Central memory CD8-positive, alpha-beta T cell (primary cell): ENCODE measurements around the gene PKP4.
"Not testable (repeated sequence)": the region's sequence is repeated elsewhere in the genome, so short reads cannot be mapped to it uniquely, and the experiment has no call there.

Experiments
- ATAC-seq: fragments of 150-1000 bp; cut with Tn5 transposase; replicated peaks from 2 replicates; pipeline ENCODE4 v1.10.0; 2022; ENCODE audit warnings: mild to moderate bottlenecking, moderate FRiP score, moderate number of reproducible peaks; ENCODE audit not compliant: poor library complexity, severe bottlenecking; ENCODE audit errors: extremely low read depth
- DNase-seq, 2 donors: peaks; one replicate each; pipeline ENCODE4 v3.0.0; 2021; ENCODE audit warnings: low spot score in 2 of 2
- H3K27ac Mint-ChIP-seq: one replicate; pipeline ENCODE4 v1.8.0; 2022; ENCODE audit warnings: low read depth, mild to moderate bottlenecking, moderate library complexity, mixed read lengths
- H3K27me3 Mint-ChIP-seq: one replicate; pipeline ENCODE4 v1.8.0; 2022; ENCODE audit warnings: mixed read lengths
- H3K36me3 Mint-ChIP-seq: one replicate; pipeline ENCODE4 v1.8.0; 2022; ENCODE audit warnings: mild to moderate bottlenecking, moderate library complexity, mixed read lengths; ENCODE audit not compliant: insufficient read depth
- H3K4me1 Mint-ChIP-seq: one replicate; pipeline ENCODE4 v1.8.0; 2022; ENCODE audit warnings: mixed read lengths
- H3K4me3 Mint-ChIP-seq: one replicate; pipeline ENCODE4 v1.8.0; 2022; ENCODE audit warnings: mild to moderate bottlenecking, moderate library complexity, mixed read lengths
- H3K9me3 Mint-ChIP-seq: one replicate; pipeline ENCODE4 v1.8.0; 2022; ENCODE audit warnings: mixed read lengths

PKP4 gene

DNA sequence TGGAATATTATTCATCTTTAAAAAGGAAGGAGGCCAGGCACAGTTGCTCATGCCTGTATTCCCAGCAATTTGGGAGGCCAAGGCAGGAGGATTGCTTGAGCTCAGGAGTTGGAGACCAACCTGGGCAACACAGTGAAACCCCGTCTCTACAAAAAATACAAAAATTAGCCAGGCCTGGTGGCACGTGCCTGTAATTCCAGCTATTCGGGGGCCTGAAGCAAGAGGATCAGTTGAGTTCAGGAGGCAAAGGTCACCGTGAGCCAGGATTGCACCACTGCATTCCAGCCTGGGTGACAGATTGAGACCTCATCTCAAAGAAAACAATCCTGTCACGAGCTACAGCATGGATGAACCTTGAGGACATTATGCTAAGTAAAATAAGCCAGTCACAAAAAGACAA lies 239.0 kb downstream of the PKP4 start:
- not testable (repeated sequence) for H3K4me1 Mint-ChIP-seq, H3K4me3 Mint-ChIP-seq, H3K36me3 Mint-ChIP-seq, DNase-seq, H3K27ac Mint-ChIP-seq, H3K9me3 Mint-ChIP-seq, ATAC-seq
- peaks cover 17% of the 10 kb centered on the region for H3K27me3 Mint-ChIP-seq

- H3K27me3 Mint-ChIP-seq = peaks cover 33% of the 10 kb centered on the region
- no peaks in the 10 kb centered on the region for H3K36me3 Mint-ChIP-seq
- no peak overlapping the region for H3K27ac Mint-ChIP-seq
- no peak overlapping the region for H3K4me3 Mint-ChIP-seq
- H3K4me1 Mint-ChIP-seq = no peaks in the 10 kb centered on the region
- ATAC-seq (no peak), DNase-seq (no peak)
- no peaks in the 10 kb centered on the region for H3K9me3 Mint-ChIP-seq
These were observed 242.6 kb downstream of the PKP4 start for GRCh38 chr2:158699323-158699722.

DNA sequence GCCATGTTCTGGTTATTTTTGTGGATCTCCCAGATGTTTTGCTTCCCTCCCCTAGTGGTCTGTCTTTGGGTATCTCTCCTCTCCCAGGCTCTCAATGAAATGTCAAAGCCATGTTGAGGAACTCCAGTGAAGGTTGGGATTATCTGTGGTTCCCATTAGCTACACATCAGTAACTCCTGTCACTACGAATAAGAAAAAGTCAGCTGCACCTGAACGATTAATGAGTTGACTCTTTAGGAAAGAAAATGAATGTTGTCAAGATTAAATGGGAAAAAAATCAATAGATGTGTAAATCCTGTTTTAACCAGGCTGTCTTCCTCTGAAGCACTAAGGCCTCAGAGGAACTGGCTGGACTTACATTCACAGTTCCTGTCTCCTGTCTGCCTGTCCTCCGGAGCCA lies 244.3 kb downstream of the PKP4 start:
- ATAC-seq = no peak
- Mint-ChIP-seq H3K27ac (no peak overlapping the region), H3K9me3 (no peaks in the 10 kb centered on the region), H3K36me3 (no peaks in the 10 kb centered on the region), H3K4me3 (no peak overlapping the region), H3K4me1 (no peaks in the 10 kb centered on the region), H3K27me3 (peaks cover 47% of the 10 kb centered on the region)
- DNase-seq = no peak

- Mint-ChIP-seq H3K27ac (no peak overlapping the region), H3K4me1 (no peaks in the 10 kb centered on the region), H3K27me3 (peaks cover 33% of the 10 kb centered on the region), H3K4me3 (no peak overlapping the region), H3K36me3 (no peaks in the 10 kb centered on the region), H3K9me3 (no peaks in the 10 kb centered on the region)
- ATAC-seq (no peak), DNase-seq (no peak)
These were observed 246.0 kb downstream of the PKP4 start for GRCh38 chr2:158702740-158703139.

DNA sequence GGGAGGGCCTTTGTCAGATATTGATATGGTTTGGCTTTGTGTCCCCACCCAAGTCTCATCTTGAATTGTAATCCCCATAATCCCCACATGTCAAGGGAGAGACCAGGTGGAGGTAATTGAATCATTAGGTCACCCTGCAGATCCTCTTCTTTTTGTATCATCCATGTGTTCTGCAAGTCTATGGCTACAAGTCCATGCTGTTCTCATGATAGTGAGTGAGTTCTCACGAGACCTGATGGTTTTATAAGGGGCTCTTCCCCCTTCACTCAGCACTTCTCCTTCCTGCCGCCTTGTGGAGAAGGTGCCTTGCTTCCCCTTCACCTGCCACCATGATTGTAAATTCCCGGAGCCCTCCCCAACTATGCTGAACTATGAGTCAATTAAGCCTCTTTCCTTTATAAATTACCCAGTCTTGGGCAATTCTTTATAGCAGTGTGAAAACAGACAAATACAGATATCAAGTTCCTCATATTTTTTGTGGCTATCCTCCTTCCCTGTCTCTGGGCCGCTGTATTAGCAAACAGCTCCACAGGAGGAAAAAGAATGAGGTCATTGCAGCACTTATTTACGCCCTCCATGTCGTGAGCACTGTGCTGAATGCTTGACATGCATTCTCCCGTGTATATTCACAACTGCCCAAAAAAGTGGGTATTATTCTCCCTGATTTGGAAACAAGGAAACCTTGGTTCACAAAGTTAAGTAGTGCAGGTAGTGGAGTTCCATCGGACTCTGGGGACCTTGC lies 248.1 kb downstream of the PKP4 start:
- not testable (repeated sequence) for ATAC-seq, H3K36me3 Mint-ChIP-seq, DNase-seq, H3K9me3 Mint-ChIP-seq, H3K4me3 Mint-ChIP-seq, H3K4me1 Mint-ChIP-seq, H3K27ac Mint-ChIP-seq
- H3K27me3 Mint-ChIP-seq = peaks cover 30% of the 10 kb centered on the region

DNA sequence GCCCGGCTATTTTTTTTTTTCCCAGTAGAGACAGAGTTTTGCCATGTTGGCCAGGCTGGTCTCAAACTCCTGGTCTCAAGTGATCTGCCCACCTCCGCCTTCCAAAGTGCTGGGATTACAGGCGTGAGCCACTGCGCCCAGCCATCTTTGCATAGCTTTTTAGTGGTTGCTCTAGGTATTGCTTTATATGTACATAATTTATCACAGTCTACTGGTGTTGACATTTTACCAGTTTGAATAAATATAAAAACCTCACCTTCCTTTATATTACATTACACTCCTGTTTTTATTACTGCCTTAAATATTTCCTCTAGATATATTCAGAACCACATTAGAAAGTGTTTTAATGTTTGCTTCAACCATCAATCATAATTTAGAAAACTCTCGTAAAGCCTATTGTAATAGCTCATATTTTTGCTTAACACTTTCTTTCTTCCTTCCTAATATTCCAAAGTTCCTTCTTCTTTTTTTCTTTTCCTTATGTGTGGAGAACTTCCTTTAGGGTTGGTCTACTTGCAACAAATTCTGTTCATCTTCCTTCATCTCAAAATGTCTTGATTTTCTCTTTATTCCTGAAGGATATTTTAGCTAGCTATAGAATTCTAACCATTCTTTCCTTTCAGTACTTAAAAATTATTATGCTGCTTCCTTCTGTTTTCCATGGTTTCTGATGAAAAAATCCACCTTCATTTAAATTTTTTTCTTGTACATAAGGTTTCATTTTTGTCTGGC lies 256.2 kb downstream of the PKP4 start:
- Mint-ChIP-seq H3K27me3 (peaks cover 44% of the 10 kb centered on the region), H3K27ac (no peak overlapping the region), H3K4me1 (no peaks in the 10 kb centered on the region), H3K4me3 (no peak overlapping the region), H3K9me3 (no peaks in the 10 kb centered on the region), H3K36me3 (peaks cover 2% of the 10 kb centered on the region)
- ATAC-seq = no peak
- no peak for DNase-seq

DNA sequence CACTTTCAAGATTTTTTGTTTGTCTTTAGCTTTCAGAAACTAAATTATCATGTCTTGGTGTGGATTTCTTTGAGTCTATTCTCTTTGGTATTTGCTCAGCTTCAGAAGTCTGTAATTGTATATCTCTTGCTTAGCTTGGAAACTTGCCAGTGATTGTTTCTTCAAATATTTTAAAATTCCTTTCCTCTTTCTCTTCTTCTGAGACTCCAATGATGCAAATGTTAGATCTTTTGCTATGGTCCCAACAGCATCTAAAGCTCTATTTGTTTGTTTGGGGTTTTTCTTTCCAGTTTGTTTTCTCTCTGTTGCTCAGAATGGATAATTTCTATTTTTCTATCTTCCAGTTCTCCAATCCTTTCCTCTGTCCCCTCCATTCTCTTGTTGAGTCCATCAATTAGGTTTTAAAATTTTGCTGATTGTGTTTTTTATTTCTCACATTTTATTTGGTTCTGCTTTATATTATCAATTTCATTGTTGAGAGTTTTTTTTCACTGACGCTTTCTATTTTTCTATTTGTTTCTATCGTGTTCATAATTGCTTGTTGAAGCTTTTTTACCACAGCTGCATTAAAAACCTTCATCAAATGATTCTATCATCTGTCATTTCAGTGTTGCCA lies 256.9 kb downstream of the PKP4 start:
- ATAC-seq (no peak), DNase-seq (no peak)
- no peaks in the 10 kb centered on the region for H3K4me1 Mint-ChIP-seq
- H3K9me3 Mint-ChIP-seq = no peaks in the 10 kb centered on the region
- H3K4me3 Mint-ChIP-seq = no peak overlapping the region
- no peak overlapping the region for H3K27ac Mint-ChIP-seq
- peaks cover 47% of the 10 kb centered on the region for H3K27me3 Mint-ChIP-seq
- H3K36me3 Mint-ChIP-seq = peaks cover 2% of the 10 kb centered on the region

DNA sequence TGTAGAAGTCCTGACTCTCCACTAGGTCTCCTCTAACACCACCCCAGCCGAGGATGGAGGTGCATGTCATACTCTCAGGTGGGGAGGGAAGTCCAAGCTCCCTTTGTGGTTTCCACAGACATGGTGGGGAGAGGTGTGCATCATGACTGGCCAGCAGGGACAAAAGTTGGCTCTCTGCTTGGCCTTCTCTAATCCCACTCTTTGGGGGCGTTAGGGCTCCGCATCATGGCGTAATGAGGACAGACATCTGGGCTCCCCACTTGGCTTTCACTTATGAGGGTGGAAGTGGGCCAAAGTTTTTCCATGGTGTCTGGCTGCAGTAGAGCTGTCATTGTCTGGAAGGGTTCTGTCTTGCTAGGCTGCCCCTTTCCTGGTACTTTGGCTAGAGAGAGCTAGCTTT lies 257.7 kb downstream of the PKP4 start:
- ATAC-seq (no peak), DNase-seq (no peak)
- H3K27ac Mint-ChIP-seq = no peak overlapping the region
- H3K4me3 Mint-ChIP-seq = no peak overlapping the region
- H3K27me3 Mint-ChIP-seq = peaks cover 47% of the 10 kb centered on the region
- no peaks in the 10 kb centered on the region for H3K4me1 Mint-ChIP-seq
- H3K36me3 Mint-ChIP-seq = peaks cover 2% of the 10 kb centered on the region
- no peaks in the 10 kb centered on the region for H3K9me3 Mint-ChIP-seq

- Mint-ChIP-seq H3K4me1 (no peaks in the 10 kb centered on the region), H3K4me3 (no peak overlapping the region), H3K27ac (no peak overlapping the region), H3K9me3 (no peaks in the 10 kb centered on the region), H3K36me3 (peaks cover 2% of the 10 kb centered on the region), H3K27me3 (peaks cover 47% of the 10 kb centered on the region)
- DNase-seq (no peak), ATAC-seq (no peak)
These were observed 258.6 kb downstream of the PKP4 start for GRCh38 chr2:158715357-158715756.

GRCh38 chr2:158716121-158716791 lies 259.5 kb downstream of the PKP4 start:
- Mint-ChIP-seq H3K4me1 (no peaks in the 10 kb centered on the region), H3K4me3 (no peak overlapping the region), H3K27me3 (peaks cover 43% of the 10 kb centered on the region), H3K27ac (no peak overlapping the region), H3K36me3 (peaks cover 2% of the 10 kb centered on the region), H3K9me3 (no peaks in the 10 kb centered on the region)
- DNase-seq (no peak), ATAC-seq (no peak)

GRCh38 chr2:158716921-158717320 lies 260.2 kb downstream of the PKP4 start:
- Mint-ChIP-seq H3K27ac (no peak overlapping the region), H3K27me3 (peaks cover 37% of the 10 kb centered on the region), H3K4me3 (no peak overlapping the region), H3K9me3 (no peaks in the 10 kb centered on the region), H3K4me1 (no peaks in the 10 kb centered on the region), H3K36me3 (peaks cover 2% of the 10 kb centered on the region)
- ATAC-seq (no peak), DNase-seq (no peak)

GRCh38 chr2:158717366-158718195 lies 260.8 kb downstream of the PKP4 start:
- no peak for ATAC-seq
- Mint-ChIP-seq H3K36me3 (peaks cover 2% of the 10 kb centered on the region), H3K4me1 (no peaks in the 10 kb centered on the region), H3K4me3 (no peak overlapping the region), H3K27ac (no peak overlapping the region), H3K27me3 (peaks cover 35% of the 10 kb centered on the region), H3K9me3 (no peaks in the 10 kb centered on the region)
- DNase-seq = no peak
